Measurements from ENCODE around the gene PEX1. TPM values are rescaled to one million over a fixed set of nuclear protein-coding genes. Genes with fewer than 3 reads are reported as not detected.
A peak's percentile ranks its signal among the peaks of the same experiment; 100 is the strongest.
"Not testable (repeated sequence)": the region's sequence is repeated elsewhere in the genome, so short reads cannot be mapped to it uniquely, and the experiment has no call there.

Gene PEX1
- total RNA-seq, 2 experiments from 2014 or later, result 16.1 to 18.9 TPM

GRCh38 chr7:92468589-92468988, 59.7 kb downstream of the PEX1 start:
- H3K27ac Mint-ChIP-seq; H3K4me1 Mint-ChIP-seq; H3K4me3 Mint-ChIP-seq; H3K36me3 Mint-ChIP-seq (ENCODE audit: low read depth); H3K9me3 Mint-ChIP-seq; H3K27me3 Mint-ChIP-seq; DNase-seq; POLR2A ChIA-PET: not testable (repeated sequence)
- CTCF ChIA-PET, result interaction anchor here (1.1 to 1.9 kb wide), 2 partner anchors 11 to 21 kb away, joined by 3 to 6 read pairs; partner anchors contain the start of gene GATAD1

DNA sequence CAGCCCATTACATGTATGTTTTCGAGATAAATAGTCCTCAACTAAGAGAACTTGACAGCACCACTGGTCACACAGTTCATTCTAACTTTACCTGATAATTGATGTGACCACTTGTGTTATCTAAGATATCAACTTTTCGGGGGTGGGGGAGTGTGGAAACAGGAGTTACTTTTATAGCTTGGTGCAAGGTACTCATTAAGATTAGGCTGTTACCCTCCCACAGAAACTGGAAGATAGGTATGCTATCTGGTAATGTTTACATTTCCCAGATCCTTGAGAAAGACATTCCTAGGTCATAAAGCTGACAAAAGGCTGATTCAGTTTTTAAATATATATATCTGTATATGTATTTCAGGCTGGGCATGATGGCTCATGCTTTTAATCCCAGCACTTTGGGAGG, 61.6 kb downstream of the PEX1 start:
- H3K36me3 Mint-ChIP-seq (ENCODE audit: low read depth), result peaks cover 2% of the 10 kb centered on the region
- no peaks in the 10 kb centered on the region for H3K27me3 Mint-ChIP-seq
- DNase-seq, result no peak
- H3K4me3 Mint-ChIP-seq, result no peak overlapping the region
- CTCF ChIA-PET, result interaction anchor here (0.6 to 1.2 kb wide), 2 partner anchors 19 to 57 kb away, joined by 3 read pairs; partner anchors contain the start of gene GATAD1
- no peaks in the 10 kb centered on the region for H3K4me1 Mint-ChIP-seq
- H3K9me3 Mint-ChIP-seq, result peaks cover 6% of the 10 kb centered on the region
- no peak overlapping the region for H3K27ac Mint-ChIP-seq
- POLR2A ChIA-PET, result no interaction called here

GRCh38 chr7:92464515-92464914, 63.8 kb downstream of the PEX1 start:
- H3K9me3 Mint-ChIP-seq, result peaks cover 5% of the 10 kb centered on the region
- H3K27me3 Mint-ChIP-seq, result no peaks in the 10 kb centered on the region
- peaks cover 2% of the 10 kb centered on the region for H3K36me3 Mint-ChIP-seq (ENCODE audit: low read depth)
- no peaks in the 10 kb centered on the region for H3K4me1 Mint-ChIP-seq
- DNase-seq, result no peak
- H3K4me3 Mint-ChIP-seq, result no peak overlapping the region
- CTCF ChIA-PET, result no interaction called here
- H3K27ac Mint-ChIP-seq, result no peak overlapping the region
- POLR2A ChIA-PET, result no interaction called here

DNA sequence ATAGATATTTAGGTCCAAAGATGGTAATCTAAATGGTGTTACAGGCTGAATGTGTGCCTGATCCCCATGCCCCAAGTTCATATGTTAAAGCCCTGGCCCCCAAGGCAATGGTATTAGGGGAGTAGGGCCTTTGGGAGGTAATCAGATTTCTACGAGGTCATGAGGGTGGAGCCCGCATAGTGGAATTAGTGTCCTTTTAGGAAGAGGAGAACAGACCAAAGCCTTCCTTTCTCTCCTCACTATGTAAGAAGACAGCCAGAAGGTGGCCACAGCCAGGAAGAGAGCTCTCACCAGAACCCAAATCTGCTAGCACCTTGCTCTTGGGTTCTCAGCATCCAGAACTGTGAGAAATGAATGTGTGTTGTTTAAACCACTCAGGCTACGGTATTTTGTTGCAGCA, 65.8 kb downstream of the PEX1 start:
- no peaks in the 10 kb centered on the region for H3K36me3 Mint-ChIP-seq (ENCODE audit: low read depth)
- no peaks in the 10 kb centered on the region for H3K27me3 Mint-ChIP-seq
- ChIA-PET CTCF (no interaction called here), POLR2A (no interaction called here)
- no peak for DNase-seq
- H3K4me1 Mint-ChIP-seq, result no peaks in the 10 kb centered on the region
- no peak overlapping the region for H3K4me3 Mint-ChIP-seq
- H3K27ac Mint-ChIP-seq, result no peak overlapping the region
- H3K9me3 Mint-ChIP-seq, result no peaks in the 10 kb centered on the region

DNA sequence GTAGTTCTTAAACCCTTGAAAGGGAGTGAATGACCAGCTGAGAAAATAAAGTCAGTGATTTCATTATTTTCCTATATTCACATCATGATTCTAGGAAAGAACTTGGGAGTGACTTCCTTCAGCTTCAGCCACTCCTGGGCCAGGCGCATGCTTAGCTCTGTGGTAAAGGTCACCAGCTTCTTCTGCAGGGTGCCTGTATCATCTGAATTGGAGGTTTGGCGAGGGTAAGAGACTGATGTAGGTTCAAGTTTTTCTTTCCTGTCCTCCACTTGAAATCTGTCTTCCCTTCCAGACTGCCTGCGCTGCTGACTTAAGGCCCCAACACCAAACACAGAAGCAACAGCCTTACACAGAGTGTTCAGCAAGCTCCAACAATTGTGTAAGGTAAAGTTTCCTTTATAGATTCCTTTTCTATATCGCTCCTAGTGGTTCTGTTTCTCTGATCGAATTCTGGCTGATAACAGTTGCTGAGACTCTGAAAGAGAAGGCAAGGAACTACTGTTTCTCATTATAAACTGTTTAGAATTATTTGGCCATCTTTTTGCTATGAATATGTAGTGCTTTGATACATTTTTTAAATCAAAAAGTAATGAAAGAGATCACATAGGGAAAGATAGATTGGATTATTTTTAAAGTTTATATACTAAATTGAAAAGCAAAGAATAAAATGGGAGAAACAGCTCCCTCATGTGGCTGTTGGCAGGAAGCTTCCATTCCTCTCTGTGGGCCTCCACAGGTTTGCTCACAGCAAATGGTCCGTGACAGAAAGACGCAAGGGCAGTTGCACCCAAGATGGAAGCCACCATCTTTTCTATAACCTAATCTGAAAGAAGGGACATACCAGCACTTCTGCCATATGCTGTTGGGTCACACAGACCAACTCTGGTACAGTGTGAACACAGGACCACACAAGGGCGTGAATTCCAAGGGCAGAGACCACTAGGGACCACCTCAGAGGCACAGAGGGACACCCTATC, 67.0 kb downstream of the PEX1 start:
- POLR2A ChIA-PET, result no interaction called here
- Mint-ChIP-seq H3K4me1 (no peaks in the 10 kb centered on the region), H3K27ac (no peak overlapping the region), H3K36me3 (ENCODE audit: low read depth) (peaks cover 4% of the 10 kb centered on the region), H3K9me3 (no peaks in the 10 kb centered on the region), H3K4me3 (no peak overlapping the region), H3K27me3 (no peaks in the 10 kb centered on the region)
- CTCF ChIA-PET, result interaction anchor here (0.6 to 1.5 kb wide), 4 partner anchors 67 to 326 kb away, joined by 3 read pairs; partner anchors contain the start of genes PEX1 and RBM48
- peak; percentile 38 for DNase-seq

- ChIA-PET CTCF (interaction anchor here (0.6 to 1.5 kb wide), 4 partner anchors 68 to 325 kb away, joined by 3 read pairs; partner anchors contain the start of genes PEX1 and RBM48), POLR2A (no interaction called here)
- H3K4me3 Mint-ChIP-seq, result no peak overlapping the region
- H3K9me3 Mint-ChIP-seq, result no peaks in the 10 kb centered on the region
- DNase-seq, result no peak
- H3K4me1 Mint-ChIP-seq, result no peaks in the 10 kb centered on the region
- no peaks in the 10 kb centered on the region for H3K27me3 Mint-ChIP-seq
- no peak overlapping the region for H3K27ac Mint-ChIP-seq
- peaks cover 10% of the 10 kb centered on the region for H3K36me3 Mint-ChIP-seq (ENCODE audit: low read depth)
Measured at GRCh38 chr7:92460510-92460909, 67.8 kb downstream of the PEX1 start.

DNA sequence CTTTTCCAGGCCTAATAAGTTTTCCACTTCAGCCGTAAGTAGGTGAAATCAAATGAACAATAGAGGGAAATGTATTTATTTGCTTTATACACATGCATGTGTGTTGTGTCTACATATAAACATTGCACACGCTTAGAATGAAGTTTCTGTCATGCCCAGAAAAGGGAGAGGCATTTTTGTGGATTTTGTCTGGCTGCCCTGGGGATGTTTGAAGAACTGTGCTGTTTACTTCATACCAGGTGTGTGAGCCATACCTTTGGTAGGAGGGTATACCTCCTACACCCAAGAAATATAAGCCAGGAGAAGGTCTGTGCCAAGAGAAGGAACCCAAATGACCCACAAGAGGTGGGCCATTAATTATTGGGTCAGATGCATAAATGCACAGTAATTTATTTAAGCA, 68.2 kb downstream of the PEX1 start:
- DNase-seq, result no peak
- H3K9me3 Mint-ChIP-seq, result no peaks in the 10 kb centered on the region
- no peak overlapping the region for H3K4me3 Mint-ChIP-seq
- ChIA-PET CTCF (no interaction called here), POLR2A (no interaction called here)
- H3K36me3 Mint-ChIP-seq (ENCODE audit: low read depth), result peaks cover 10% of the 10 kb centered on the region
- no peaks in the 10 kb centered on the region for H3K4me1 Mint-ChIP-seq
- H3K27ac Mint-ChIP-seq, result no peak overlapping the region
- no peaks in the 10 kb centered on the region for H3K27me3 Mint-ChIP-seq

- H3K27me3 Mint-ChIP-seq, result no peaks in the 10 kb centered on the region
- no peaks in the 10 kb centered on the region for H3K9me3 Mint-ChIP-seq
- no peaks in the 10 kb centered on the region for H3K4me1 Mint-ChIP-seq
- ChIA-PET CTCF (no interaction called here), POLR2A (no interaction called here)
- H3K27ac Mint-ChIP-seq, result no peak overlapping the region
- DNase-seq, result no peak
- no peak overlapping the region for H3K4me3 Mint-ChIP-seq
- H3K36me3 Mint-ChIP-seq (ENCODE audit: low read depth), result peaks cover 24% of the 10 kb centered on the region
Measured at GRCh38 chr7:92456236-92456635, 72.1 kb downstream of the PEX1 start.

DNA sequence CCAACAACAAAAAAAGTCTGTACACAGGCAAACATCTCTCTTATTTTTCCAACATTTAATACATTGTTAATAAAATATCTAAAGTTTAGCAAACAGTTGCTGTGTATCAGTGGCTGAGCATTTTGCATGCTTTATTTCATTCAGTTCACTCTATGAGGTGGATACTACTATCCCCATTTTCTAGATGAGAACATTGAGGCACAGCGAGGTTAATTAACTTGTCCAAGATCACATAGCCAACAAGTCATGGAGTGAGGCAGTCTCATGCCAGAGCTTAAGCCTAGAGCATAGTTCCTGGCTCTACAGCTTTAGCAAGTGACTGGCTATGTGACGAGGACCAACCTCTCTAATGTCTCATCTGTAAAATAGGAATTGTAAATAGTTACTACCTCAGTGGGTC, 76.7 kb downstream of the PEX1 start:
- Mint-ChIP-seq H3K4me1 (peaks cover 13% of the 10 kb centered on the region), H3K27me3 (no peaks in the 10 kb centered on the region), H3K36me3 (ENCODE audit: low read depth) (peaks cover 32% of the 10 kb centered on the region), H3K9me3 (no peaks in the 10 kb centered on the region), H3K27ac (no peak overlapping the region), H3K4me3 (no peak overlapping the region)
- no peak for DNase-seq
- ChIA-PET CTCF (no interaction called here), POLR2A (no interaction called here)

DNA sequence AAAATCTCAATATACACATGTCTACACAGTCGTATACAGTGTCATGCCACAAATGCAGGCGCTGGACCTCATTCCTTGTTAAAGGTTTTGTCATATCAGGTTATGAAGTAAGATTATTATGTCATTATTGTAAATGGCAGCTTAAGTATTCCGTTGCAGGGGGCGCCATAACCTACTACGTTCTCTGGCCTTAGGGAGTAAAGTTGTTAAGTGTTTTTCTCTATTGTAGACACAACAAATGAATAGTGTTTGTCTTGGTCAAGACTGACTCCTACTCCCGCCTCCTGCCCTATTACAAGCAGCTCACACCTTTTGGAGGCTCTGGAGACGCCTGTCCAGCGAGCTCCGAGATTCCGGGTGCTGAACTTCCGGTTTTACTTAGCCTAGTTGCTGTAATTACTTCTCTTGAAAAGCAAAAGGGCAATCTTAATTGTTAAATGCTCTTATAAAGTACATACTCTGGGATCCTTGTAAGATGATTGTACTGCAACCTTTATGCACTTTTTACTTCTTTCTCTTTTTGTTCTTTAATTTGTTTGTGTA, 80.0 kb downstream of the PEX1 start:
- H3K4me3 Mint-ChIP-seq, result peak overlapping the region; percentile 84
- peak; percentile 71 for DNase-seq
- H3K27ac Mint-ChIP-seq, result peak overlapping the region; percentile 97
- H3K9me3 Mint-ChIP-seq, result no peaks in the 10 kb centered on the region
- H3K27me3 Mint-ChIP-seq, result no peaks in the 10 kb centered on the region
- H3K36me3 Mint-ChIP-seq (ENCODE audit: low read depth), result peaks cover 11% of the 10 kb centered on the region
- H3K4me1 Mint-ChIP-seq, result peaks cover 17% of the 10 kb centered on the region
- POLR2A ChIA-PET, result no interaction called here
- CTCF ChIA-PET, result interaction anchor here (0.9 to 4.1 kb wide), 17 partner anchors 9 to 1358 kb away, joined by 3 to 49 read pairs (median 4); partner anchors contain the start of gene MTERF1

DNA sequence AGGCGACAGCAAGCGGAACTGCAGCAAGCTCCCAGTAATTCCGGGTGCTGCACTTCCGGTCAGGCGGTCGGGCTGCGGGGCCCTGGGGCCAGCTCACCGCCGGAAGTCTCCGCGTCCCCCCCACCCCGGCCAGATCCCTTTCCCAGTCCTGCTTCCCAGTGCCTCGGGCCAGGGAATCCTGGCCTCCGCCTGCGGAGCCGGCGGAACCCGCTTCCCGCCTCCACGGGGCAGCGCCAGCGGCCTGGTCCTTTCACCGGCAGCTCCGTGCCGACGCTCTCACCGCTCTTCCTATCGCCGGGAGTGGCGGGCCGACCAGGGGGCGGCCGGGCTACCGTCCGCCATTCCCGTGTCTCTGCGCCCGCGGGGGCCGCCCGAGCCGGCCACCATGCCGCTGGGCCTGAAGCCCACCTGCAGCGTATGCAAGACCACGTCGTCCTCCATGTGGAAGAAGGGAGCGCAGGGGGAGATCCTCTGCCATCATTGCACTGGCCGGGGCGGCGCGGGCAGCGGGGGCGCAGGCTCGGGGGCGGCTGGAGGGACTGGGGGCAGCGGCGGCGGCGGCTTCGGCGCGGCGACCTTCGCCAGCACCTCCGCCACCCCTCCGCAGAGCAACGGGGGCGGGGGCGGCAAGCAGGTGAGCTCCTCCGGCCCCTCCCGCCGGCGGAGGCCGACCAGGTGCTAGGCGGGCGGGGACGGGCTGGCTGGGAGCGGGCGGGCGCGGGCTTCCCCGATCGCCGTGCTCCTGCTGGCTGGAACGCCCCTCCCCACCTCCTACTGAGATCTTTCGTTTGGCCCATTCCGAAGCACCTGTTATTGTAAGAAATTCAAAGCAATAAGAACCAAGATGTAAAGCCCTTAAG, 80.7 kb downstream of the PEX1 start, which contains the start of gene GATAD1:
TSS of gene GATAD1 (plus strand) at position 138 of the 860 bp plus-strand sequence. CDS start at position 386, 248 bp downstream.
- peak; percentile 88 for DNase-seq
- ChIA-PET CTCF (interaction anchor here (0.6 to 4.1 kb wide), 33 partner anchors 10 to 1358 kb away, joined by 3 to 49 read pairs (median 4); partner anchors contain the start of genes ANKIB1, CYP51A1, KRIT1 and MTERF1), POLR2A (interaction anchor here (0.9 to 1.1 kb wide), 2 partner anchors 25 to 202 kb away, joined by 3 to 6 read pairs; partner anchors contain the start of genes ANKIB1 and KRIT1)
- peak within 1 kb of the TSS; percentile 97 for H3K27ac Mint-ChIP-seq
- peaks cover 8% of the 10 kb centered on the region for H3K36me3 Mint-ChIP-seq (ENCODE audit: low read depth)
- H3K4me1 Mint-ChIP-seq, result peaks cover 17% of the 10 kb centered on the region
- H3K27me3 Mint-ChIP-seq, result no peaks in the 10 kb centered on the region
- H3K4me3 Mint-ChIP-seq, result peak within 1 kb of the TSS; percentile 84
- H3K9me3 Mint-ChIP-seq, result no peaks in the 10 kb centered on the region

- Mint-ChIP-seq H3K36me3 (ENCODE audit: low read depth) (peaks cover 8% of the 10 kb centered on the region), H3K27ac (peak overlapping the region; percentile 96), H3K9me3 (no peaks in the 10 kb centered on the region), H3K4me1 (peaks cover 17% of the 10 kb centered on the region), H3K4me3 (peak overlapping the region; percentile 84), H3K27me3 (no peaks in the 10 kb centered on the region)
- DNase-seq, result no peak
- ChIA-PET CTCF (interaction anchor here (0.6 to 4.1 kb wide), 25 partner anchors 9 to 617 kb away, joined by 3 to 49 read pairs (median 4); partner anchors contain the start of genes ANKIB1, CYP51A1, KRIT1 and RBM48), POLR2A (interaction anchor here (0.9 to 1.1 kb wide), 2 partner anchors 24 to 201 kb away, joined by 3 to 6 read pairs; partner anchors contain the start of genes ANKIB1 and KRIT1)
Measured at GRCh38 chr7:92446869-92447344, 81.4 kb downstream of the PEX1 start.
